Natural killer cell (primary cell): ENCODE results near the gene FOLR3. TPM values are rescaled to one million over a fixed set of nuclear protein-coding genes. Genes with fewer than 3 reads are reported as not detected.
"Not testable (repeated sequence)": the region's sequence is repeated elsewhere in the genome, so short reads cannot be mapped to it uniquely, and the experiment has no call there.

ENCODE experiments used
- ATAC-seq, 3 donors: fragments of 150-1000 bp in 2 of 3; fragments of 200-7000 bp in 1 of 3; cut with Tn5 transposase; 1 replicate in 1 of 3; 2 replicates in 2 of 3; pipeline ENCODE4 v1.10.0; 2021; ENCODE audit warnings: mild to moderate bottlenecking in 2 of 3, moderate library complexity in 2 of 3
- DNase-seq, 2 donors: peaks; one replicate each; pipeline versions ENCODE4 v3.0.0 to v3.0.0-alpha.2; 2013 to 2021; ENCODE audit warnings: mixed read lengths in 1 of 2
- H3K27ac ChIP-seq: one replicate; pipeline ENCODE4 v1.5.1; 2013; ENCODE audit warnings: mild to moderate bottlenecking, low read length
- H3K27me3 ChIP-seq: one replicate; pipeline ENCODE4 v1.6.1; 2013; ENCODE audit warnings: low read length; ENCODE audit not compliant: control insufficient read depth, insufficient read depth
- H3K36me3 ChIP-seq: one replicate; pipeline ENCODE4 v1.6.1; 2013; ENCODE audit warnings: low read length; ENCODE audit not compliant: control insufficient read depth, insufficient read depth
- H3K4me1 ChIP-seq: one replicate; pipeline ENCODE4 v1.6.1; 2013; ENCODE audit warnings: low read length; ENCODE audit not compliant: control insufficient read depth, insufficient read depth
- H3K4me3 ChIP-seq: one replicate; pipeline ENCODE4 v1.5.1; 2013; ENCODE audit warnings: low read length
- H3K9me3 ChIP-seq: one replicate; pipeline ENCODE4 v1.6.1; 2013; ENCODE audit warnings: low read length; ENCODE audit not compliant: control insufficient read depth, insufficient read depth
- H3K27ac Mint-ChIP-seq, 2 donors: one replicate each; pipeline ENCODE4 v1.8.0; 2022; ENCODE audit warnings: mild to moderate bottlenecking in 2 of 2, mixed read lengths in 2 of 2, moderate library complexity in 1 of 2
- H3K27me3 Mint-ChIP-seq, 2 donors: one replicate each; pipeline ENCODE4 v1.8.0; 2022; ENCODE audit warnings: low read depth in 2 of 2, mixed read lengths in 2 of 2
- H3K36me3 Mint-ChIP-seq: one replicate; pipeline ENCODE4 v1.8.0; 2022; ENCODE audit warnings: mixed read lengths
- H3K4me1 Mint-ChIP-seq, 2 donors: one replicate each; pipeline ENCODE4 v1.8.0; 2022; ENCODE audit warnings: mixed read lengths in 2 of 2
- H3K4me3 Mint-ChIP-seq: one replicate; pipeline ENCODE4 v1.8.0; 2022; ENCODE audit warnings: mild to moderate bottlenecking, moderate library complexity, mixed read lengths
- H3K9me3 Mint-ChIP-seq, 2 donors: one replicate each; pipeline ENCODE4 v1.8.0; 2022; ENCODE audit warnings: mixed read lengths in 2 of 2
- CTCF ChIP-seq: fragments of 200-600 bp; IDR thresholded peaks from one replicate; pipeline ENCODE4 v1.8.0; 2022; ENCODE audit warnings: antibody characterized with exemption
- WGBS: methylation state at CpG from one replicate; pipeline ENCODE4 v1.1.7; 2013; ENCODE audit warnings: missing lambda C conversion rate; ENCODE audit not compliant: insufficient coverage; 5-methylcytosine and 5-hydroxymethylcytosine counted together
- intact Hi-C: fragments of 100-400 bp; cut with micrococcal nuclease; formaldehyde crosslinking; loops from one replicate; pipeline ENCODE4 v1.14.2; 2022
- total RNA-seq, 4 donors: library from RNA; stranded (reverse); fragments of 120-200 nt in 1 of 4; gene quantifications; one replicate each; pipeline versions ENCODE4 v1.2.3 to v1.2.4, GENCODE V29; 2013 to 2022

Gene FOLR3
- total RNA-seq, 3 donors from 2014 or later (not counting 1 experiment from before 2014, with no cell fraction given): 1.1 TPM; not detected in 2

DNA sequence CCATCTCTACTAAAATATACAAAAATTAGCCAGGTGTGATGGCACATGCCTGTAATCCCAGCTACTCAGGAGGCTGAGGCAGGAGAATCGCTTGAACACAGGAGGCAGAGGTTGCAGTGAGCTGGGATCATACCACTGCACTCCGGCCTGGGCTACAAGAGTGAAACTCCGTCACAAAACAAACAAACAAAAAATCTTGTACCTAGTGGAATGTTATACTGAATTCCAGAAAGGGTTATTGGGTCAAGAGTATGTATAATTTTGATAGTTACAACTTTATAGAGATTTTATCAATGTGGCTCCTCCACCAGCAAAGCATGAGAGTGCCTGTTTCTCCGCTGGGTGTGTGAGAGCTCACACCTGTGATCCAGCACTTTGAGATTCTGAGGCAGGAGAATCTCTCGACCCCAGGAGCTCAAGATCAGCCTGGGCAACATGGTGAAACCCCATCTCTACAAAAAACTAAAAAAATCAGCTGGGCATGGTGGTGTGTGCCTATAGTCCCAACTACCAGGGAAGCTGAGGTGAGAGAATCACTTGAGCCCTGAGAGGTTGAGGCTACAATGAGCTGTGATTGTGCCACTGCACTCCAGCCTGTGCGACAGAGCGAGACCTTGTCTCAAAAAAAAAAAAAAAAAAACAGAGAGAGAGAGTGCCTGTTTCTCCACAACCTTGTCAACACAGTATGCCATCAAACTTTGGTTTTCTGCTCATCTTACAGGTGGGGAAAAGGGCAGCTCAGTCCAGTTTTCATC, 43.7 kb downstream of the FOLR3 start:
- WGBS: 83% methylated on average over 5 of the region's 7 CpGs
- no peak overlapping the region for H3K27ac Mint-ChIP-seq
- TF ChIP-seq CTCF: no peak

GRCh38 chr11:72179804-72180396, 44.4 kb downstream of the FOLR3 start:
- ATAC-seq (no peak), DNase-seq (no peak)
- Histone ChIP-seq H3K4me3 (no peak overlapping the region), H3K9me3 (no peaks in the 10 kb centered on the region), H3K27me3 (no peaks in the 10 kb centered on the region), H3K27ac (no peak overlapping the region), H3K36me3 (no peaks in the 10 kb centered on the region), H3K4me1 (no peaks in the 10 kb centered on the region)
- Mint-ChIP-seq H3K36me3 (no peaks in the 10 kb centered on the region), H3K9me3 (no peaks in the 10 kb centered on the region), H3K4me1 (peaks cover 6 to 9% of the 10 kb centered on the region in 2 donors), H3K4me3 (no peak overlapping the region), H3K27ac (no peak overlapping the region), H3K27me3 (peaks cover 9 to 23% of the 10 kb centered on the region in 2 donors)
- 80% methylated on average over 2 of the region's 4 CpGs for WGBS
- intact Hi-C loops: no loop called here
- no peak for TF ChIP-seq CTCF

More for the DNA sequence above, 43.7 kb downstream of the FOLR3 start:
- no peak overlapping the region for H3K4me3 ChIP-seq
- no peaks in the 10 kb centered on the region for H3K4me1 ChIP-seq
- H3K27me3 ChIP-seq: no peaks in the 10 kb centered on the region
- intact Hi-C loops: no loop called here
- Mint-ChIP-seq H3K27me3 (peaks cover 9 to 23% of the 10 kb centered on the region in 2 donors), H3K4me1 (peaks cover 6 to 9% of the 10 kb centered on the region in 2 donors), H3K36me3 (no peaks in the 10 kb centered on the region), H3K9me3 (no peaks in the 10 kb centered on the region), H3K4me3 (no peak overlapping the region)
- no peak for ATAC-seq
- H3K9me3 ChIP-seq: no peaks in the 10 kb centered on the region
- DNase-seq: no peak
- no peaks in the 10 kb centered on the region for H3K36me3 ChIP-seq
- no peak overlapping the region for H3K27ac ChIP-seq

- DNase-seq, H3K27ac ChIP-seq, intact Hi-C loops, H3K4me1 Mint-ChIP-seq, ATAC-seq, H3K4me3 ChIP-seq, H3K27ac Mint-ChIP-seq, H3K4me1 ChIP-seq, H3K36me3 ChIP-seq, H3K36me3 Mint-ChIP-seq, H3K9me3 Mint-ChIP-seq, H3K27me3 ChIP-seq, H3K4me3 Mint-ChIP-seq, H3K9me3 ChIP-seq: not testable (repeated sequence)
- H3K27me3 Mint-ChIP-seq: peaks cover 9 to 23% of the 10 kb centered on the region in 2 donors
- WGBS: 82% methylated on average over 5 of the region's 7 CpGs
Measured at GRCh38 chr11:72180892-72181552, 45.5 kb downstream of the FOLR3 start.

DNA sequence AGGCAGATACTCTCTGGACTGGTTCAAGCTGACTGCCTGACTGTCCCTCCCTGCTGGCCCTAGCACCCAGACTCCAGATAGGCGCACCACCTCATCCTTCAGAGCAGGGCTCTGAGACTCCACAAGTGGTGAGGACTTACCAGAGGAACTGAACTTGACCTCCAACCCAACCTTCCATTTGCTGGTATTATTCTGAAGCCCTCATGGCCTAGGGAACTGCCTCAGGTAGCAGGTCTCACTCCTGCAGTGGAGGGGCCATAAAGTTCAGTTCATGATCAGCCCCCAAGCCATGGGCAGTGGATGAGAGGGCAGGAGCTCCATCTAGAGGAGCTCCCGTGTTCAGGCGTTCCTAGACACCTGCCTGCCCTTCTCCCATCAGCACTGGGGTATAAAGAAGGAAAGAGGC, 46.0 kb downstream of the FOLR3 start:
- H3K4me1 Mint-ChIP-seq, H3K4me1 ChIP-seq, DNase-seq, H3K27ac Mint-ChIP-seq, intact Hi-C loops, H3K27ac ChIP-seq, H3K9me3 ChIP-seq, H3K9me3 Mint-ChIP-seq, H3K4me3 Mint-ChIP-seq, H3K4me3 ChIP-seq, H3K36me3 Mint-ChIP-seq, H3K36me3 ChIP-seq, ATAC-seq, H3K27me3 ChIP-seq: not testable (repeated sequence)
- 100% methylated on average over 1 of the region's 3 CpGs for WGBS
- H3K27me3 Mint-ChIP-seq: peaks cover 9 to 23% of the 10 kb centered on the region in 2 donors
